ENCODE data around the gene CCSER2. TPM values are rescaled to one million over a fixed set of nuclear protein-coding genes. Genes with fewer than 3 reads are reported as not detected.

CCSER2 gene
- total RNA-seq, 4 donors from 2014 or later, result 50.1 to 71.0 (median 58.4) TPM

DNA sequence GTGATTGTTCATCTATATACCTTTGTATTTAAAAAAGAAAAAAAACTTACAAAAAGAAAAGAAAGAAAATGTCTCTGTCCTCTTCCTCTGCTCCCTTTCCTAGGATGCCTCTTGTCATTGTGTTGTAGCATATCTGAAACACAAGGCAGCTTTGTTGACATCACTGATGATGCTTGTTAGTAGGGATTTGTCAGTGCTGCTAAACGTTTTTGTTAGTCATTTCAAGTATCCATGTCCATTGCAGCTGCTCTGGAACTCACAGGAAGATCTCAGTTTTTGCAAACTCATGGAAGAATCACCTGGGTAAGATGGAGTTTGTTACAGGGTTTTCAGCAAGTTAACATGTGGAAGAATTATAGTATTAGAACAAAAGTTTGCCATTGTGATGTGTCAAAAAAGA lies 123.6 kb downstream of the CCSER2 start:
- H3K27ac ChIP-seq, result no peak overlapping the region
- no peaks in the 10 kb centered on the region for H3K9me3 ChIP-seq
- no peak for DNase-seq
- H3K27me3 ChIP-seq, result no peaks in the 10 kb centered on the region
- H3K4me3 ChIP-seq (replicated peaks in 1 of 3), result no peak overlapping the region
- intact Hi-C loops (cut with DNase I), result no loop called here
- WGBS, 2 donors, result 10 to 20% methylated on average over 1 of the region's 1 CpG
- TF ChIP-seq POLR2A (IDR thresholded peaks at IDR 0.05), result no peak
- H3K36me3 ChIP-seq, result no peaks in the 10 kb centered on the region
- H3K4me1 ChIP-seq, result peaks cover 15 to 16% of the 10 kb centered on the region in 2 donors

DNA sequence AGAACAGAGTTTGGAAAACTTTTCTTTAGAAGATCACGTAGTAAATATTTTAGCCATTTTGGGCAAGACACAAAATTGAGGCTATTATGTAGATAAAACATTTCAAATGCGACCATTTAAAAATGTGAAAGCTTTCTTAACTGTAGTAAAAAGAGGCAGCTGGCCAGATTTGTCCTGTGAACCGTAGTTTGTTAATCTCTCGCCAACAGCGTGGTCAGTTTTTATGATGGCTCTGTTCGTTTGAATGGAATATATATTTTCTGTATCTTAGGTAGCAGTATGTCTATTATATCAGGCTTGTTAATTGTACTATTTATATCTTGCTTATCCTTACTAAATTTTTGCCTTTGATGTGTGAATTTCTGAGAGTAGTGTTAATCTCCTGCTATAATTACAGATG lies 124.9 kb downstream of the CCSER2 start:
- no peaks in the 10 kb centered on the region for H3K9me3 ChIP-seq
- no peak overlapping the region for H3K27ac ChIP-seq
- H3K4me3 ChIP-seq (replicated peaks in 1 of 3), result no peak overlapping the region
- intact Hi-C loops (cut with DNase I), result no loop called here
- DNase-seq, result no peak
- no peaks in the 10 kb centered on the region for H3K36me3 ChIP-seq
- H3K4me1 ChIP-seq, result peaks cover 3% of the 10 kb centered on the region in 2 donors
- WGBS, 2 donors, result 94 to 98% methylated on average over 6 of the region's 6 CpGs
- no peak for TF ChIP-seq POLR2A (IDR thresholded peaks at IDR 0.05)
- TF ChIP-seq CTCF (IDR thresholded peaks at IDR 0.05), result no peak
- no peaks in the 10 kb centered on the region for H3K27me3 ChIP-seq

- WGBS, 2 donors, result 92 to 95% methylated on average over 2 of the region's 2 CpGs
These were observed 127.7 kb downstream of the CCSER2 start for GRCh38 chr10:84456126-84456525.

GRCh38 chr10:84460520-84460919 lies 132.1 kb downstream of the CCSER2 start:
- Histone ChIP-seq H3K4me1 (peaks cover 6 to 7% of the 10 kb centered on the region in 2 donors), H3K36me3 (no peaks in the 10 kb centered on the region), H3K4me3 (replicated peaks in 1 of 3) (no peak overlapping the region), H3K9me3 (no peaks in the 10 kb centered on the region), H3K27ac (no peak overlapping the region), H3K27me3 (no peaks in the 10 kb centered on the region)
- TF ChIP-seq POLR2A (IDR thresholded peaks at IDR 0.05), result no peak
- intact Hi-C loops (cut with DNase I), result no loop called here
- no peak for DNase-seq

More at GRCh38 chr10:84456126-84456525, 127.7 kb downstream of the CCSER2 start:
- intact Hi-C loops (cut with DNase I), result no loop called here
- no peaks in the 10 kb centered on the region for H3K36me3 ChIP-seq
- no peaks in the 10 kb centered on the region for H3K4me1 ChIP-seq
- H3K27me3 ChIP-seq, result no peaks in the 10 kb centered on the region
- H3K4me3 ChIP-seq (replicated peaks in 1 of 3), result no peak overlapping the region
- no peak for TF ChIP-seq POLR2A (IDR thresholded peaks at IDR 0.05)
- TF ChIP-seq CTCF (IDR thresholded peaks at IDR 0.05), result no peak
- no peak overlapping the region for H3K27ac ChIP-seq
- no peaks in the 10 kb centered on the region for H3K9me3 ChIP-seq
- DNase-seq, result no peak

DNA sequence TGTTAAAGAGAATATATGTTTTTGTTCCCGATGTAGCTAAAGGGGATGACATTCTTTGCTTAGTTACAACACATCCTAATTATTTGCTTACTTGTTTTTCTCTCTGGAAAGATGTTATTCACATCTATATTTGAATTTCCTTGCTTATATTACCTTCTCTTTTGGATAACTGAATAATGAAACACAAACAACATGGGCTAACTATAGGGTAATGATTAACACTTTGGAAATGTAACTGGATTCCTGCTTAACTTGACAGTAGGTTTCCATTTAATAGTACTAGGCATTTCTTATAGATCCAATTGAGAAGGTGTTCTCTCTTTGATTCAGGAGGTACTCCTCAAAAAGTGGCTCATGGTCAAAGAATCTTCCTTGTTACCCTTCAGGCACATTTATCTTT lies 141.1 kb downstream of the CCSER2 start:
- Histone ChIP-seq H3K27ac (peak overlapping the region in 2 of 3 donors; percentile 1 to 7), H3K27me3 (no peaks in the 10 kb centered on the region), H3K4me1 (peaks cover 13 to 22% of the 10 kb centered on the region in 2 donors), H3K36me3 (no peaks in the 10 kb centered on the region), H3K9me3 (no peaks in the 10 kb centered on the region), H3K4me3 (replicated peaks in 1 of 3) (no peak overlapping the region)
- no peak for TF ChIP-seq CTCF (IDR thresholded peaks at IDR 0.05)
- no peak for TF ChIP-seq POLR2A (IDR thresholded peaks at IDR 0.05)
- WGBS, 2 donors, result 83 to 91% methylated on average over 1 of the region's 1 CpG
- DNase-seq, result no peak
- intact Hi-C loops (cut with DNase I), result no loop called here

- no peak for DNase-seq
- WGBS, 2 donors, result 84 to 91% methylated on average over 3 of the region's 3 CpGs
- intact Hi-C loops (cut with DNase I), result no loop called here
- TF ChIP-seq POLR2A (IDR thresholded peaks at IDR 0.05) (no peak), CTCF (IDR thresholded peaks at IDR 0.05) (no peak)
- Histone ChIP-seq H3K27me3 (no peaks in the 10 kb centered on the region), H3K36me3 (no peaks in the 10 kb centered on the region), H3K9me3 (no peaks in the 10 kb centered on the region), H3K4me1 (peaks cover 0 to 8% of the 10 kb centered on the region in 2 donors), H3K4me3 (replicated peaks in 1 of 3) (no peak overlapping the region), H3K27ac (no peak overlapping the region)
These were observed 144.7 kb downstream of the CCSER2 start for GRCh38 chr10:84473136-84473535.

All from thyroid gland (tissue), 4 donors.